HG02798 (cell line): Measurements from ENCODE around the gene TRIM44.
"Not testable (repeated sequence)": the region's sequence is repeated elsewhere in the genome, so short reads cannot be mapped to it uniquely, and the experiment has no call there.

ENCODE experiments used
- ATAC-seq: cut with Tn5 transposase; IDR thresholded peaks from one replicate; pipeline ENCODE4 v1.9.1; 2021; ENCODE audit warnings: mild to moderate bottlenecking; ENCODE audit not compliant: unreplicated experiment, poor library complexity

Gene TRIM44

GRCh38 chr11:35748644-35749043 is 86.1 kb downstream of the TRIM44 start:
- ATAC-seq: no peak

- no peak for ATAC-seq
These were observed 87.7 kb downstream of the TRIM44 start for GRCh38 chr11:35750315-35750714.

GRCh38 chr11:35750981-35751663 is 88.5 kb downstream of the TRIM44 start:
- ATAC-seq: no peak

- ATAC-seq: no peak
These were observed 89.1 kb downstream of the TRIM44 start for GRCh38 chr11:35751664-35752061.

- no peak for ATAC-seq
These were observed 89.5 kb downstream of the TRIM44 start for GRCh38 chr11:35752115-35752514.

- not testable (repeated sequence) for ATAC-seq
These were observed 91.0 kb downstream of the TRIM44 start for GRCh38 chr11:35753573-35753972.

GRCh38 chr11:35759951-35760350 is 97.4 kb downstream of the TRIM44 start:
- ATAC-seq: not testable (repeated sequence)

- no peak for ATAC-seq
These were observed 99.3 kb downstream of the TRIM44 start for GRCh38 chr11:35761899-35762298.

GRCh38 chr11:35763301-35763700 is 100.7 kb downstream of the TRIM44 start:
- ATAC-seq: no peak

- no peak for ATAC-seq
These were observed 101.2 kb downstream of the TRIM44 start for GRCh38 chr11:35763765-35764164.

GRCh38 chr11:35764417-35764816 is 101.8 kb downstream of the TRIM44 start:
- no peak for ATAC-seq

- ATAC-seq: no peak
These were observed 102.6 kb downstream of the TRIM44 start for GRCh38 chr11:35765211-35765610.

- no peak for ATAC-seq
These were observed 104.1 kb downstream of the TRIM44 start for GRCh38 chr11:35766651-35767050.

- not testable (repeated sequence) for ATAC-seq
These were observed 107.8 kb downstream of the TRIM44 start for GRCh38 chr11:35770425-35770824.

- ATAC-seq: no peak
These were observed 109.1 kb downstream of the TRIM44 start for GRCh38 chr11:35771722-35772121.

GRCh38 chr11:35777241-35777640 is 114.7 kb downstream of the TRIM44 start:
- not testable (repeated sequence) for ATAC-seq

GRCh38 chr11:35778943-35779342 is 116.4 kb downstream of the TRIM44 start:
- ATAC-seq: not testable (repeated sequence)

- ATAC-seq: no peak
These were observed 116.8 kb downstream of the TRIM44 start for GRCh38 chr11:35779409-35779808.

GRCh38 chr11:35780951-35781860 is 118.6 kb downstream of the TRIM44 start:
- no peak for ATAC-seq

- no peak for ATAC-seq
These were observed 119.4 kb downstream of the TRIM44 start for GRCh38 chr11:35781861-35782470.

GRCh38 chr11:35783809-35784208 is 121.2 kb downstream of the TRIM44 start:
- no peak for ATAC-seq
